ENCODE data around the gene CD160.

DNA sequence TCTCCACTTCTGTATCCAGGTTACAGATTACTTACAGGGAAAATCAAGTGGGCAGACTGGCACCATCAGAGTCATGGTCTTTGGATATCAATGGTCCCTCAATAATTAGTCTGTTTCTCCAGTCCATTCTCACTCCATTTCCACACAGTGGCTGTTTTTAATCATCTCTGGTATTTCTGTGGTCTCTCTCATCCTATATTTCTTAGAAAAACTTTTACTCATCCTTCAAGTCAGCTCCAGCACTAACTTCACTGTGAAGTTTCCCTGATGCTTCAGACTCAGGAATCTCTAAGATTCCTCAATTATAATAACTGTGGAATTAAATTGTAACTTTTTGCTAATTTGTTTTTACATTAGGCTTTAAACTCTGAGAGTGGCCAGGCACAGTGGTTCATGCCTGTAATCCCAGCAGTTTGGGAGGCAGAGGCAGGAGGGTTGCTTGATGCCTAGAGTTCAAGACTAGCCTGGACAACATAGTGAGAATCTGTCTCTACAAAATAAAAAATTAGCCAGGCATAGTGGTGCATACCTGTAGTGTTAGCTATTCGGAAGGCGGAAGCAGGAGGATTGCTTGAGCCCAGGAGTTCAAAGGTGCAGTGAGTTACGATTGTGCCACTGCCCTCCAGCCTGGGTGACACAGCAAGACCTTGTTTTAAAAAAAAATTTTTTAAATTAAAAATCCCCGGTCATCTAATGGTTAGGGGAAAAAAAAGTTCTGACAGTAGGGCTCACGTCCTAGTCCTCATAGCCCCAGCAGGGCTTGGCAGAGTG, 10.6 kb downstream of the CD160 start:
- TF ChIP-seq, protein P1, sequence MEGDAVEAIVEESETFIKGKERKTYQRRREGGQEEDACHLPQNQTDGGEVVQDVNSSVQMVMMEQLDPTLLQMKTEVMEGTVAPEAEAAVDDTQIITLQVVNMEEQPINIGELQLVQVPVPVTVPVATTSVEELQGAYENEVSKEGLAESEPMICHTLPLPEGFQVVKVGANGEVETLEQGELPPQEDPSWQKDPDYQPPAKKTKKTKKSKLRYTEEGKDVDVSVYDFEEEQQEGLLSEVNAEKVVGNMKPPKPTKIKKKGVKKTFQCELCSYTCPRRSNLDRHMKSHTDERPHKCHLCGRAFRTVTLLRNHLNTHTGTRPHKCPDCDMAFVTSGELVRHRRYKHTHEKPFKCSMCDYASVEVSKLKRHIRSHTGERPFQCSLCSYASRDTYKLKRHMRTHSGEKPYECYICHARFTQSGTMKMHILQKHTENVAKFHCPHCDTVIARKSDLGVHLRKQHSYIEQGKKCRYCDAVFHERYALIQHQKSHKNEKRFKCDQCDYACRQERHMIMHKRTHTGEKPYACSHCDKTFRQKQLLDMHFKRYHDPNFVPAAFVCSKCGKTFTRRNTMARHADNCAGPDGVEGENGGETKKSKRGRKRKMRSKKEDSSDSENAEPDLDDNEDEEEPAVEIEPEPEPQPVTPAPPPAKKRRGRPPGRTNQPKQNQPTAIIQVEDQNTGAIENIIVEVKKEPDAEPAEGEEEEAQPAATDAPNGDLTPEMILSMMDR (IDR thresholded peaks at IDR 0.05): no peak
- TF ChIP-seq, protein P2, sequence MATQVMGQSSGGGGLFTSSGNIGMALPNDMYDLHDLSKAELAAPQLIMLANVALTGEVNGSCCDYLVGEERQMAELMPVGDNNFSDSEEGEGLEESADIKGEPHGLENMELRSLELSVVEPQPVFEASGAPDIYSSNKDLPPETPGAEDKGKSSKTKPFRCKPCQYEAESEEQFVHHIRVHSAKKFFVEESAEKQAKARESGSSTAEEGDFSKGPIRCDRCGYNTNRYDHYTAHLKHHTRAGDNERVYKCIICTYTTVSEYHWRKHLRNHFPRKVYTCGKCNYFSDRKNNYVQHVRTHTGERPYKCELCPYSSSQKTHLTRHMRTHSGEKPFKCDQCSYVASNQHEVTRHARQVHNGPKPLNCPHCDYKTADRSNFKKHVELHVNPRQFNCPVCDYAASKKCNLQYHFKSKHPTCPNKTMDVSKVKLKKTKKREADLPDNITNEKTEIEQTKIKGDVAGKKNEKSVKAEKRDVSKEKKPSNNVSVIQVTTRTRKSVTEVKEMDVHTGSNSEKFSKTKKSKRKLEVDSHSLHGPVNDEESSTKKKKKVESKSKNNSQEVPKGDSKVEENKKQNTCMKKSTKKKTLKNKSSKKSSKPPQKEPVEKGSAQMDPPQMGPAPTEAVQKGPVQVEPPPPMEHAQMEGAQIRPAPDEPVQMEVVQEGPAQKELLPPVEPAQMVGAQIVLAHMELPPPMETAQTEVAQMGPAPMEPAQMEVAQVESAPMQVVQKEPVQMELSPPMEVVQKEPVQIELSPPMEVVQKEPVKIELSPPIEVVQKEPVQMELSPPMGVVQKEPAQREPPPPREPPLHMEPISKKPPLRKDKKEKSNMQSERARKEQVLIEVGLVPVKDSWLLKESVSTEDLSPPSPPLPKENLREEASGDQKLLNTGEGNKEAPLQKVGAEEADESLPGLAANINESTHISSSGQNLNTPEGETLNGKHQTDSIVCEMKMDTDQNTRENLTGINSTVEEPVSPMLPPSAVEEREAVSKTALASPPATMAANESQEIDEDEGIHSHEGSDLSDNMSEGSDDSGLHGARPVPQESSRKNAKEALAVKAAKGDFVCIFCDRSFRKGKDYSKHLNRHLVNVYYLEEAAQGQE (IDR thresholded peaks at IDR 0.05; ENCODE audit: insufficient read depth in 1 of 2, low read depth in 2 of 2, low read length in 1 of 2): no peak
- TF ChIP-seq POLR2AphosphoS5 (IDR thresholded peaks at IDR 0.05; ENCODE audit: low read depth, low read length): no peak
